ENCODE results near the gene SHISA9.

DNA sequence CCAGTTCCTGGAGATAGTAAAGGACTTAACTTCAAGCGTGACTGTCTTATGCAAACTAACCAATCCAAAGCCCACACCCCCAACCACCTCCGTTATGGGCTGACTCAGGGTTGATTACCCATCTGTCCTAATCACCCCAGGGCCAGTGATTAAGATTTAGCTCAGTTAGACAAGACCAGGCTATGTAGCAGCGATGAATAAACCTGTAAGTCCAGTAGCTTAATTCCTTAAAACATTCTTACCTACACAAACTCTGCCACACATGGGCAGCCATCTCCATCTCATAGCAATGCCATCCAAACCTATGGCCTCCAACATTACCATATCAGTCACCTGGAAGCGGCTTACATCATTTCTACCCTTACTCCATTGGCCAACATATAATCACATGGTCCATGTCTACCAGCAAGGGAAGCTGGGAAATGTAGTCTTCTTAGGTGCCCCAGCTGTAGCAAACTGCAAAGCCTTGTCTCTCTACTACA is 266.7 kb downstream of the SHISA9 start:
- no peak for TF ChIP-seq SIN3A (IDR thresholded peaks at IDR 0.05; ENCODE audit: borderline replicate concordance, low read depth, low read length)
- TF ChIP-seq GABPA (IDR thresholded peaks at IDR 0.05; ENCODE audit: low read depth) = no peak
- TF ChIP-seq, protein P1, sequence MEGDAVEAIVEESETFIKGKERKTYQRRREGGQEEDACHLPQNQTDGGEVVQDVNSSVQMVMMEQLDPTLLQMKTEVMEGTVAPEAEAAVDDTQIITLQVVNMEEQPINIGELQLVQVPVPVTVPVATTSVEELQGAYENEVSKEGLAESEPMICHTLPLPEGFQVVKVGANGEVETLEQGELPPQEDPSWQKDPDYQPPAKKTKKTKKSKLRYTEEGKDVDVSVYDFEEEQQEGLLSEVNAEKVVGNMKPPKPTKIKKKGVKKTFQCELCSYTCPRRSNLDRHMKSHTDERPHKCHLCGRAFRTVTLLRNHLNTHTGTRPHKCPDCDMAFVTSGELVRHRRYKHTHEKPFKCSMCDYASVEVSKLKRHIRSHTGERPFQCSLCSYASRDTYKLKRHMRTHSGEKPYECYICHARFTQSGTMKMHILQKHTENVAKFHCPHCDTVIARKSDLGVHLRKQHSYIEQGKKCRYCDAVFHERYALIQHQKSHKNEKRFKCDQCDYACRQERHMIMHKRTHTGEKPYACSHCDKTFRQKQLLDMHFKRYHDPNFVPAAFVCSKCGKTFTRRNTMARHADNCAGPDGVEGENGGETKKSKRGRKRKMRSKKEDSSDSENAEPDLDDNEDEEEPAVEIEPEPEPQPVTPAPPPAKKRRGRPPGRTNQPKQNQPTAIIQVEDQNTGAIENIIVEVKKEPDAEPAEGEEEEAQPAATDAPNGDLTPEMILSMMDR (IDR thresholded peaks at IDR 0.05) = no peak
- TF ChIP-seq, protein P2, sequence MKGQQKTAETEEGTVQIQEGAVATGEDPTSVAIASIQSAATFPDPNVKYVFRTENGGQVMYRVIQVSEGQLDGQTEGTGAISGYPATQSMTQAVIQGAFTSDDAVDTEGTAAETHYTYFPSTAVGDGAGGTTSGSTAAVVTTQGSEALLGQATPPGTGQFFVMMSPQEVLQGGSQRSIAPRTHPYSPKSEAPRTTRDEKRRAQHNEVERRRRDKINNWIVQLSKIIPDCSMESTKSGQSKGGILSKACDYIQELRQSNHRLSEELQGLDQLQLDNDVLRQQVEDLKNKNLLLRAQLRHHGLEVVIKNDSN (IDR thresholded peaks at IDR 0.05; ENCODE audit: borderline replicate concordance, low read depth) = no peak
- no peak for TF ChIP-seq EP300 (IDR thresholded peaks at IDR 0.05; ENCODE audit: borderline replicate concordance in 1 of 2, low read depth in 1 of 2, low read length in 1 of 2)
- TF ChIP-seq POLR2AphosphoS5 (IDR thresholded peaks at IDR 0.05; ENCODE audit: low read depth, low read length) = no peak
- TF ChIP-seq, protein P3, sequence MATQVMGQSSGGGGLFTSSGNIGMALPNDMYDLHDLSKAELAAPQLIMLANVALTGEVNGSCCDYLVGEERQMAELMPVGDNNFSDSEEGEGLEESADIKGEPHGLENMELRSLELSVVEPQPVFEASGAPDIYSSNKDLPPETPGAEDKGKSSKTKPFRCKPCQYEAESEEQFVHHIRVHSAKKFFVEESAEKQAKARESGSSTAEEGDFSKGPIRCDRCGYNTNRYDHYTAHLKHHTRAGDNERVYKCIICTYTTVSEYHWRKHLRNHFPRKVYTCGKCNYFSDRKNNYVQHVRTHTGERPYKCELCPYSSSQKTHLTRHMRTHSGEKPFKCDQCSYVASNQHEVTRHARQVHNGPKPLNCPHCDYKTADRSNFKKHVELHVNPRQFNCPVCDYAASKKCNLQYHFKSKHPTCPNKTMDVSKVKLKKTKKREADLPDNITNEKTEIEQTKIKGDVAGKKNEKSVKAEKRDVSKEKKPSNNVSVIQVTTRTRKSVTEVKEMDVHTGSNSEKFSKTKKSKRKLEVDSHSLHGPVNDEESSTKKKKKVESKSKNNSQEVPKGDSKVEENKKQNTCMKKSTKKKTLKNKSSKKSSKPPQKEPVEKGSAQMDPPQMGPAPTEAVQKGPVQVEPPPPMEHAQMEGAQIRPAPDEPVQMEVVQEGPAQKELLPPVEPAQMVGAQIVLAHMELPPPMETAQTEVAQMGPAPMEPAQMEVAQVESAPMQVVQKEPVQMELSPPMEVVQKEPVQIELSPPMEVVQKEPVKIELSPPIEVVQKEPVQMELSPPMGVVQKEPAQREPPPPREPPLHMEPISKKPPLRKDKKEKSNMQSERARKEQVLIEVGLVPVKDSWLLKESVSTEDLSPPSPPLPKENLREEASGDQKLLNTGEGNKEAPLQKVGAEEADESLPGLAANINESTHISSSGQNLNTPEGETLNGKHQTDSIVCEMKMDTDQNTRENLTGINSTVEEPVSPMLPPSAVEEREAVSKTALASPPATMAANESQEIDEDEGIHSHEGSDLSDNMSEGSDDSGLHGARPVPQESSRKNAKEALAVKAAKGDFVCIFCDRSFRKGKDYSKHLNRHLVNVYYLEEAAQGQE (IDR thresholded peaks at IDR 0.05; ENCODE audit: low read depth, low read length) = no peak
- no peak for TF ChIP-seq MEF2A (IDR thresholded peaks at IDR 0.05; ENCODE audit: borderline replicate concordance, low read depth)

Data from SK-N-SH (cell line).